HUES6 (cell line): Measurements from ENCODE around the gene SH3RF3.

Source experiments
- H3K27ac ChIP-seq: 2 replicates; pipeline ENCODE4 v1.7.0; 2013; ENCODE audit warnings: low read depth, mild to moderate bottlenecking, low read length, inconsistent platforms
- H3K27me3 ChIP-seq: 2 replicates; pipeline ENCODE4 v1.6.1; 2013; ENCODE audit warnings: low read length; ENCODE audit not compliant: control insufficient read depth, insufficient read depth
- H3K36me3 ChIP-seq: 2 replicates; pipeline ENCODE4 v1.6.1; 2013; ENCODE audit warnings: low read length; ENCODE audit not compliant: control insufficient read depth, insufficient read depth
- H3K4me1 ChIP-seq: 2 replicates; pipeline ENCODE4 v1.6.1; 2013; ENCODE audit warnings: low read length; ENCODE audit not compliant: control insufficient read depth, insufficient read depth
- H3K4me3 ChIP-seq: 2 replicates; pipeline ENCODE4 v1.5.1; 2013; ENCODE audit warnings: low read depth, low read length
- H3K9ac ChIP-seq: one replicate; pipeline ENCODE4 v1.6.1; 2013; ENCODE audit warnings: mild to moderate bottlenecking, low read length
- H3K9me3 ChIP-seq: 2 replicates; pipeline ENCODE4 v1.6.1; 2013; ENCODE audit warnings: low read depth, low read length; ENCODE audit not compliant: control insufficient read depth, insufficient read depth

SH3RF3 gene

DNA sequence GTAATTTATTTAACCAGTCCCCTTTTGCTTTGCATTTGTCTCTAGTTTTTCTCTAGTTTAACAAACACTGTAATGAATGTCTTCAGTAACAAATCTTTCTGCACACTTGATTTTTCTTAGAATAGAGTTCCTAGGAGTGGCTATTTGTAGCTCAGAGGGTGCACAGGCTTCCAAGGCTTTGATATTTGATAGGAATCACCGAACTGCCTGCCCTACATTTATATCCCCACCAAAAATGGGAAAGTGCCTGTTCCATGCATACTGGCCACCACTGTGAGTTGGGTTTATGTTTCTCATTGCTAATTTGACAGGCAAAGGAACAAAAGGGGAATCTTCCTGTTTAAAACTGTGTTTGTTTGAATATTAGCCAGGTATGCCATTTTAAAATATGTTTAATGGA, 238.7 kb downstream of the SH3RF3 start:
- Histone ChIP-seq H3K4me3 (no peak overlapping the region), H3K9ac (no peak overlapping the region), H3K9me3 (no peaks in the 10 kb centered on the region), H3K27ac (no peak overlapping the region), H3K27me3 (no peaks in the 10 kb centered on the region), H3K4me1 (no peaks in the 10 kb centered on the region), H3K36me3 (no peaks in the 10 kb centered on the region)

DNA sequence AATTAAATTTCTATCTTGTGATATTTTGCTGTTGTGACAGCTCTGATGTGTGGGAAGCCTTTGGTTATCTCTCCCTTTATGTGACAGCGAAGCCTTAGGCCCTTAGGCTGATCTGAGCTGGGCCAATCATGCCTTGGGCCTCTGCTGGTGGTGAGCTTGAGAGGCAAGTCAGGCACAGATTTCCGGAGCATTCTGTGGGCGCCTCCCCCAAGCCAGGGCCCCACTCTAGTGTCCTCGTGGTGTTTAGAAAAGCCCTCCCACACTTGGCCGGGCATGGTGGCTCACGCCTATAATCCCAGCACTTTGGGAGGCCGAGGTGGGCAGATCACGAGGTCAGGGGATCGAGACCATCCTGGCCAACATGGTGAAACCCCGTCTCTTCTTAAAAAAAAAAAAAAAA, 239.8 kb downstream of the SH3RF3 start:
- Histone ChIP-seq H3K36me3 (no peaks in the 10 kb centered on the region), H3K9me3 (no peaks in the 10 kb centered on the region)

DNA sequence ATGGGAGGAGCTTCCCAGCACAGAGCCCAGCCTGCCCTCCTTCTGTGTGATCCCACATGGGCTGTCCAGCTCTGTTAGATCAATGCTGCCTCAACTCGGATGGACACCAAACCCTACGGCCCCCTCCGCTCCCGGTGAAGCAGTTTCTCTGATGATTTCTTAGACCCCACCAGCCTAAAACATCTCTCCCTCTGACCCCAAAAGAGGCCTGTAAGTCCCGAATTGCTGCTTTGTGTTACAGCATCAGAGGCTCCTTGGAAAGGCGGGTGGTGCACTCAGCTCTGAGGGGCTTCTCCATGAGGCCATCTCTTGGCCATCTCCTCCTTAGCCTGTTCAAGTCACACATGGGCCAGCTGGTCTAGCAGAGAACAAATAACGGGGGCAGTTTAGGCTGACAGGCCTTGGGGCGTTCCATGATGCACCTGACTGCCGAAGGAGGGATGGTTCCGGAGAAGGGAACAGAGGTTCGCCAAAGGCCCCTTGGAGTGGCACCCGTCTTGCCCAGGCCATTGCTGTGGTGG, 240.7 kb downstream of the SH3RF3 start:
- Histone ChIP-seq H3K9ac (no peak overlapping the region), H3K4me3 (no peak overlapping the region)

More for the DNA sequence above, 239.8 kb downstream of the SH3RF3 start:
- no peak overlapping the region for H3K9ac ChIP-seq
- no peaks in the 10 kb centered on the region for H3K27me3 ChIP-seq
- no peak overlapping the region for H3K27ac ChIP-seq
- H3K4me3 ChIP-seq: no peak overlapping the region
- H3K4me1 ChIP-seq: no peaks in the 10 kb centered on the region

DNA sequence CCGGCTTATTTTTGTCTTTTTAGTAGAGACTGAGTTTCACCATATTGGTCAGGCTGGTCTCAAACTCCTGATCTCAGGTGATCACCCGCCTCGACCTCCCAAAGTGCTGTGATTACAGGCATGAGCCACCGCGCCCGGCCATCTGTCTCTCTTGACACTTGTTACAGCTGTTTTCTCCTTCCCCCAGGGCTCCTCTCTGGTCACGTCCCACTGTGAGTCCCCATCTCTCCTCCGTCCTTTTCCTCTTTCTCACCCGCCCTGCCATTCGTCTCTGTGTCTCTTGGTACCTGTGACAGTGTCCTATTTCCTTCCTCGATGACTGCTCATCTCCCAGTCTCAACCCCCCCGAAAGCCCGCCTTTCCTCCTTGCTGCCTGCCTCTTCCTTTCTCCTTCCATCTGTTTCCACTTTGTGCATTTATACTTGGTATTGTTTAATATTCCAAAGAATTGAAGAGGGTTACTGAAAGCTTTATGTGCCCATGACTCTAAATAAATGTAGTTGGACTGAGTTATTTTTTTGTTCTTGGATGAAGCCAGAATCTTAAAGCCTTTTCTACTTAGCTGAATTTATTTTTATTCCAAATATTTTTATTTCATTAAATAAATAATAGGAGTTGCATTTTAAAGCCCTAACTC, 241.5 kb downstream of the SH3RF3 start:
- Histone ChIP-seq H3K36me3 (no peaks in the 10 kb centered on the region), H3K9ac (no peak overlapping the region), H3K27ac (no peak overlapping the region), H3K4me1 (no peaks in the 10 kb centered on the region), H3K27me3 (no peaks in the 10 kb centered on the region), H3K4me3 (no peak overlapping the region), H3K9me3 (no peaks in the 10 kb centered on the region)

More for the DNA sequence above, 240.7 kb downstream of the SH3RF3 start:
- Histone ChIP-seq H3K27ac (no peak overlapping the region), H3K36me3 (no peaks in the 10 kb centered on the region), H3K4me1 (no peaks in the 10 kb centered on the region), H3K27me3 (no peaks in the 10 kb centered on the region), H3K9me3 (no peaks in the 10 kb centered on the region)

DNA sequence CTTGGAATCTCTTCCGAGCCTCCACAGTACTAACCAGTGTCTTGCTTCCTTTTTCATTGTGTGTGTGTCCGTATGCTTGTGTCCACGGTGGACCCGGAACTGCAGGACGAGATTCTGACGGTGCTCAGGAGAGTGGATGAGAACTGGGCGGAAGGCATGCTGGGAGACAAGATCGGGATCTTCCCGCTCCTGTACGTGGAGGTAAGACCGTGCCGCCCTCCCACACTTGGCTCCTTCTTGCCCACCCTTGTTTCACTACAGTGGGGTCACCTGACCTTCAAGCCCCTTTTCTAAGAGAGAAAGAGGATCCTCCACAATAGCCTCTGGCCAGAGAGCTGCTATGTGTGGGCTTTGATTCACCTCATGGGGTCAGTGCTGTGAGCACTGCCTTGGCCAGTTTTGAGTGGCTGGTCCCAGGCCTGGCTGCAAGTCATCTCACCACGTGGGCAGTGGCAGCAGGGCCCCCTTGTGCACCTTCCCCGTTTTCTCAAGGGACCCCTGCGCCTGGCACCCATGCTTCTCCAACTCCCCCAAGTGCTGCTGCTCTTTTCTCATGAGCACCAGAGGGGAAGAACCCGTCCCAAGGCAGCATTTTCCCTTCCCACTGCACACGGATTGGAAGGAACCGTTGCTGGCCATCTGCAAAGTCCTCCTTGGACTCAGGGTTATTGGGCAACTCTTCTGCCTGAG, 242.6 kb downstream of the SH3RF3 start:
- Histone ChIP-seq H3K4me3 (no peak overlapping the region), H3K27ac (no peak overlapping the region), H3K27me3 (no peaks in the 10 kb centered on the region), H3K36me3 (no peaks in the 10 kb centered on the region), H3K9me3 (no peaks in the 10 kb centered on the region), H3K9ac (no peak overlapping the region), H3K4me1 (no peaks in the 10 kb centered on the region)

DNA sequence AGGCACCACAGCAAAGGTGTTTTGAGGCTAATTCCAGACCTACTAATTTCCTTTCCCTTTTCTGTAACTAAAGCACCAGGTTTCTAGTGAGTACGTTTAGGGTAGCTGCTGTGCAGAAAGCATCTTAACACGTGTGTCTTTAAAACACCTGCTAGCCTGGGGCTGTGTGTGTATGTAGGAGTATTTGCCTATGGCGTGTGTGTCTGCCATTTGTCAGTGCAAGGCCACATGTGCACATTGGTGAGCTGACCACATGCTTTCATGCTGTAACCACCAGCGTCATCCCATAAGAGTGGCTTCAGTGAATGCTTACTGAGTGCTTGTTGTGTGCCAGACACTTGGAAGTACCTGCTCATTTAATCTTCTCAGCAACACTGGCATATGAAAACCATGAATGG, 243.2 kb downstream of the SH3RF3 start:
- Histone ChIP-seq H3K27ac (no peak overlapping the region), H3K4me1 (no peaks in the 10 kb centered on the region), H3K9me3 (no peaks in the 10 kb centered on the region), H3K4me3 (no peak overlapping the region), H3K27me3 (no peaks in the 10 kb centered on the region), H3K9ac (no peak overlapping the region), H3K36me3 (no peaks in the 10 kb centered on the region)

DNA sequence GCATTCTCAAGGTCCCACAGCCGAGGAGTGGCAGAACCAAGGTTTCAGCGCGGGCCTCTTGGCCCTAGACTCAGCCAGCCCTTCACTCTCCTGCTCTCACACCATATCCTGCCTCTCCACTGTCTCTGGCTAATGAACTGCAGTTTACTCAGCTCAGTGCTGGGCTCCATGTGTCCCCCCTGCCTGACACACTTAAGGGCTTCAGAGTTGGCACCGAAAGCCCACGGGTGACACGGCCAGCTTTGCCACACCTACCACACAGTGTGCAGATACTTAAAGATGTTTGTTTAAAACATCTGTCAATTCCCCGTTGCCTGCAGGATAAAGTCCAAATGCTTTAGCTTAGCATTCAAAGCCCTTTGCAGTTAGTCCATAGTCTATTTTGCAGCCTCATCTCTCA, 243.6 kb downstream of the SH3RF3 start:
- H3K4me3 ChIP-seq: no peak overlapping the region
- no peaks in the 10 kb centered on the region for H3K36me3 ChIP-seq
- H3K4me1 ChIP-seq: no peaks in the 10 kb centered on the region
- no peaks in the 10 kb centered on the region for H3K27me3 ChIP-seq
- no peak overlapping the region for H3K9ac ChIP-seq
- H3K9me3 ChIP-seq: no peaks in the 10 kb centered on the region
- no peak overlapping the region for H3K27ac ChIP-seq

DNA sequence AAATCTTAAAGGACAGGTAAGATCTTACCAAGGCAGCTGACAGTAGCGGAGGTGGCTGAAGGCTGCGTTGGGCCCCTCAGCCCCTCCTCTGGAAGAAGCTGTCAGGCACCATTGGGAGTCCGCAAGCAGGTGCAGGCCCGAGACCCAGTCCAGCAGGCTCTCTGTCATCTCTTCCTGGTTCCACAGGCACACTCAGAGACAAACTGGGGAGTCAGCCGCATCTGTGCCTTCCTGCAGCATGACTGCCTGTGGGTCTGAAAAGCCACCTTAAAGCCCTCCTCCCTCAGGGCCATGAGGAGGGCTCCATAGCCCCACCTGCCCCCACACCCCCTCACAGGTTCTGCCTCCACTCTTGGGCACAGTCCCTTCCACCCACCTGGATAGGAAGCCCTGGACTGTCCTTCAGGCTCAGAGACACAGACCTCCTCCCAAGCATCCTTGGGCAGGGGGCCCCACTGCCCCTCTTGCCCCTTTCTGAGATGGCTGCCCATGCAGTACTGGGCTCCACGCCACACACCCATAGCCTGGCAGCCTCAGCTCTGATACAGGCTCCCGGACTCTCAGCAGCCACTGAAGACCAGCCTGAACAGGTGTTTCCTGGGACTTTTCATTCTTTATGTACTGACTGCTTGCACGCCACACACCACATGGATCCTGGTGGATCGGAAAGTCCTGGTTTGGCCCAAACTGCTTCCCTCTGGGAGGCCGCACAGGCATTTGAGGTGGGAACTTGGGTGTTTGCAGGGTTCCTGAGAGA, 245.0 kb downstream of the SH3RF3 start:
- no peaks in the 10 kb centered on the region for H3K36me3 ChIP-seq
- H3K9ac ChIP-seq: no peak overlapping the region
- H3K27me3 ChIP-seq: no peaks in the 10 kb centered on the region
- no peak overlapping the region for H3K4me3 ChIP-seq
- no peaks in the 10 kb centered on the region for H3K4me1 ChIP-seq
- no peak overlapping the region for H3K27ac ChIP-seq
- H3K9me3 ChIP-seq: no peaks in the 10 kb centered on the region

DNA sequence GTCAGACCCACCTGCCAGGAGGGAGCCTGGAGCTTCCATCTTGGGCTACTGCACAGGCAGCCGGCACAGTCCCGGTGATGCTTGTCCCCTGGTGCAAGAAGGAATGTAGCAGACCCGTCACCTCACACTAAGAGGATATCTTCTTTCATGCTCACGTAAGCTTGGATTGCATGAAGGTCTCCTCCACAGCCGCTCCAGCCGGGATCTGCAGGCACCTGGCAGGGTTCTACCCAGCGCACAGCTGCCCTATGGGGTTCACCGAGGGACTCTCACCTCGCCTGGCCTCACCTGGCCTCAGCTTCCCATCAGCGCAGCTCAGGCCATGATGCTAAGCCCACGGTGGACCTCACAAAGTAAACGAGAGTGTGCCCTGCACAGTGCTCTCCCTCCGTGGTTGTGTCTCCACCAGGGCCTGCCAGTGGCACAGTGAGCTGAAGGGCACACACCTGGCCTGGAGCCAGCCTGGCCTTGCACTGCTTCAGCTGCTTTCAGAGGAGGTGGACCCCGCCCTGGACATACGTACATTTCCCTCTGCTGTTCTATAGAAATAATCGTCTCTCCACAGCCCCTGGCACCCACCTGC, 245.6 kb downstream of the SH3RF3 start:
- H3K4me1 ChIP-seq: no peaks in the 10 kb centered on the region
- no peaks in the 10 kb centered on the region for H3K27me3 ChIP-seq
- H3K4me3 ChIP-seq: no peak overlapping the region
- H3K9me3 ChIP-seq: no peaks in the 10 kb centered on the region
- no peak overlapping the region for H3K27ac ChIP-seq
- H3K36me3 ChIP-seq: no peaks in the 10 kb centered on the region
- no peak overlapping the region for H3K9ac ChIP-seq

DNA sequence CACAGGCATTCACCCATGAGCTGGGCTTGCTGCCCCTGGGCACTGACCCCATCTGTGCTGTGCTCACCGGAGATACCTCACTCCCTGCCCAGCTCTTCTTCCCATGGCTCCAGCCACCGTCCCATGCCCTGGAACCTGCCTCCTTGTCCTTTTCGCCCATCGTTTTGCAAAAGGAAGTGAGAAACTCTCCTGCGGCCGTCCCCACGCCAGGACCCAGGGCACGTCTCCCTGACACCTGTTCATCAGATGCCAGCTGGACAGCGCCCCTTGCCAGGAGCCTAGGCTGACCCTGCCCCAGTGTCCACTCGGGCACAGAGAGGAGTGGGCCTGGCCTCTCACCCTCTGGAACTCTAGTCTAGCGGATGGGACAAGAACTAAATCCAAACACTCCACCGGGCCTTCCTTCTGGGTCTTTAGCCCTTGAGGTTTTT, 246.1 kb downstream of the SH3RF3 start:
- Histone ChIP-seq H3K27me3 (no peaks in the 10 kb centered on the region), H3K27ac (no peak overlapping the region), H3K4me3 (no peak overlapping the region), H3K9me3 (no peaks in the 10 kb centered on the region), H3K36me3 (no peaks in the 10 kb centered on the region), H3K4me1 (no peaks in the 10 kb centered on the region), H3K9ac (no peak overlapping the region)

DNA sequence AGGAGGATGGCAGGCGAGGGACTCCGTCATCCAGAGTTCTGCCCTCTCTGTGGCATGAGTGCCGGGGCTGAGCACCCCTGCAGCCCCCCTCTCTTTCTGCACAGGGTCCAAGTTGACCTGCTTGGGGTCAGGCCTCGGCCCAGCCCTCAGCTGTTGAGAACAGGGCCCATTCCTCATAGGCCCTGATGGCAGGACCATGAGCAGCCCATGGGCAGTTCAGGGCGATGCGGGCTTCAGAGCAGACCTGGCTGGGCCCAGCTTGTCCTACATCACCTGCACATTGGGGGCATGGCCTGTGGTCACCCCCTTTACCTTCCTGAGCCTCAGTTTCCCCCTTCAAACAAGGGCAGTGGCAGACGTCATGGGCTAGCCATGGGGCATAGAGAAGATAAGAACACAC, 246.7 kb downstream of the SH3RF3 start:
- Histone ChIP-seq H3K36me3 (no peaks in the 10 kb centered on the region), H3K27me3 (no peaks in the 10 kb centered on the region), H3K4me1 (no peaks in the 10 kb centered on the region), H3K27ac (no peak overlapping the region), H3K4me3 (no peak overlapping the region), H3K9ac (no peak overlapping the region), H3K9me3 (no peaks in the 10 kb centered on the region)
